Brain pericyte (primary cell): Measurements from ENCODE around the gene SLIT3.

Source experiments
- DNase-seq: peaks from one replicate; pipeline ENCODE4 v3.0.0-alpha.2; 2012; ENCODE audit warnings: low read depth, low spot score

Gene SLIT3

GRCh38 chr5:169299663-169300467 is 1.1 kb downstream of the SLIT3 start:
- no peak for DNase-seq

- no peak for DNase-seq
These were observed 1.7 kb downstream of the SLIT3 start for GRCh38 chr5:169299191-169299662.

GRCh38 chr5:169298193-169298592 is 2.7 kb downstream of the SLIT3 start:
- DNase-seq = no peak

- no peak for DNase-seq
These were observed 4.4 kb downstream of the SLIT3 start for GRCh38 chr5:169296419-169297143.

GRCh38 chr5:169295306-169295705 is 5.6 kb downstream of the SLIT3 start:
- DNase-seq = no peak

DNA sequence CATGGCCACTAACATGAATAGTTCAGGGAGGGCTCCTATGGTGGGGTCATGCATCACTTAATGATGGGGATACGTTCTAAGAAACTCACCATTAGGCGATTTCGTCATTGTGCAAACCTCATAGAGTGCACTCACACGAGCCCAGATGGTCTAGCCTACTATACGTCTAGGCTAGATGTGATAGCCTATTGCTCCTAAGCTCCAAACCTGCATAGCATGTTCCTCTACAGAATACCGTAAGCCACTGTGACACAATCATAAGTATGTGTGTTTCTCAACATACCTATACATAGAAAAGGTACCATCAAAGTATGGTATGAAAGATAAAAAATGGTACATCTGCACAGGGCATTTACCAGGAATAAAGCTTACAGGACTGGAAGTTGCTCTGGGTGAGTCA is 6.3 kb downstream of the SLIT3 start:
- no peak for DNase-seq

DNA sequence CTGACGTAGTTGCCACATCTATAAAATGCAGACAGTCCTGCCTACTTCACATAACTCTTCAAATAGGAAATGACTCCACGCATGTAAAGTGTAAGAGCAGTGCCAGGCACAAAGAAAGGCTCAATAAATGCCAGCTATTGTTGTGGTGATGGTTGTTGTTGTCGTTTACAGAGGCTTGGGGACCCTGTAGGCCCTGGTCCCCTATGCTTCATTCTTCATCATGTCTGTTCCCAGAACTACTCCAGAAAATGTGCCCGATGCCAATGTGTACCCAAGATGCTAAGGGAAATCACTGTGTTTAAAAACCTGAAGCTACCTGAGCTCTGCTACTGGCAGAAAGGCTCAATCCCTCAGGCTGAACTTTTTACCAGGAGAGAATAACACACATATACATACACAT is 9.1 kb downstream of the SLIT3 start:
- DNase-seq = no peak

DNA sequence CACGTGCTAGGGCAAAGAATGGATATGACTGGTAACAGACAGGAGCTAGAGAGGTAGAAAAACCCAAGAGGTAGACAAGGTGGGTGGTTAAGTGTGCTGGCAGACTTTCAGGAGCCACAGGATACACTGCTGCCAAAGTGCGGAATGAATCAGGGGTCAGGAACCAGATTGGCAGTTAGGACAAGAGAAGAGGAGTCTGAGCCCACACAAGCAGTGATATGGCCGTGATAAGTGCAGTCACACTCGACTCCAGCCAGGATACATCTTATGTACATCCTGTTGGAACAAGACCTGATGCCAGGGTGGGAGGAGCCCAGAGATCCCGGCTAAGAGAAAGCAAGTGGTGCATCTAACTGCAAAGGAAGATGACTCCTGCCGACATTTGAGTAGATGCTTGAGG is 10.0 kb downstream of the SLIT3 start:
- DNase-seq = no peak

- no peak for DNase-seq
These were observed 11.4 kb downstream of the SLIT3 start for GRCh38 chr5:169289520-169289919.

GRCh38 chr5:169288066-169288930 is 12.6 kb downstream of the SLIT3 start:
- no peak for DNase-seq

GRCh38 chr5:169287529-169287928 is 13.4 kb downstream of the SLIT3 start:
- no peak for DNase-seq

DNA sequence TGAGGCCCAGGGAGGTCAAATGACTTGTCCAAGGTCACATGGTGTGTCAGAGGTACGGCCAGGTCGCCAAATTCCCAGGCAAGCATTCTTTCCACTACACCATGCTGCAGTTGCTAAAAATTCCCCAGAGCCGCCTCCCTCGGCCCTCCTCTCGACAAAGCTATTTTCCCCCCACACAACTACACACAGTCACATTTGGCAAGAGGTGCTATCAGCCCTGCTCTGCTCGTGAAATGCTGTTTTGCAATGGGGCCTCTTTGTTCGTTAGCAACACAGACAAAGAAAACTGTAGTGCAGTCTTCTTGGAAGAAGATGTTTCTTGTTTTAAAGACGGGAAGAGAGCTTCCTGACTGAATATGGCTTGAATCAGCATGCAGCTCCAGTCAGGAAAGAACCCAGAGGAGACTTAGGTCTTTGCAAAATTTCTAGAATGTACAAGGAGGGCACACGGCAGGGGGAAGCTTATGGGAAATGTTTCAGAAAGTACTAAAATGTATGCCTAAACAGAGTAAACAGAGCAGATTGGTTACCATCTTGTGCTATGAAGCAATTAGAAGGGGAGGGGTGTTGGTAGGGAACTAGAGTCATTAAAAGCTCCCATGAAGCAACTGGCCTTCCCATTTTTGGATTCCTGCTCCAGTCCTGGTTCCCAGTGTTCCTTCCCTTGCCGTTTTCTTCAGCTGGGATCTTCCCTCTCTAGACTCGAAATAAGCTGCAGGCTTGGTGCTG is 14.2 kb downstream of the SLIT3 start:
- no peak for DNase-seq

DNA sequence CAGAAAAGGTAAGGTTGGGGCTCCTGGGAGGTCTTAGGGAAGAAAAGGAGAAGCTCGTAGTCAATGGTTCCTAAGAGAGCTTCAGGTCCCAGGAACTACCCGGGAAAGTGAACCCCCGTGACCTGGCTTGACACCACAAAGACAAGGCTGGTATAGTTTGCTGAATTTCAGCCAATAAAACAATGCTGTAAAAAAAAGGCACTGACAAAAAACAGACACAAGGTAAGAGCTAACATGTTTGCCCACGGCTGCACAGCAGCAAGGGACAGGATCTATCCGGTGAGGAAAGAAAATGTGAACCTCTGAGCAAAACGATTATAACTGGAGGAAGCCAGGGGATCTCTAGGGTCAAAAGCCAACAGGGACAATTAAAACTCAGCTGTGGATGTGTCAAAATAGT is 17.1 kb downstream of the SLIT3 start:
- DNase-seq = no peak

DNA sequence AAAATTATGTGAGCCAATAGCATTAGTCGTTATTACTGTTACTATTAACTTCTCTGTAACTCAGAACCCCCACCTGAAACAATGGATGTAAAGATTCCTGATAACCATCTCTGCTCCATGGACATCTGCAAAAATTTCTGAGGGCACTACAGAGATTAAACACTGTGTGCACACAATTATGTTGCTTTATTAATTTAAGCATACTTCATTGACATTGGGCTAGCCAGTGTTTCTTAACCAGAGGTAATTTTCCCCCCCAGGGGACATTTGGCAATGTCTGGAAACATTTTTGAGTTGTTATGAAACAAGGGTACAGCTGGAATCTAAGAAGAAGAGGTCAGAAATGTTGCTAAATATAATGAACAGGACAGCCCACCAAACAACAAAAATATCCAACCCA is 19.3 kb downstream of the SLIT3 start:
- no peak for DNase-seq

GRCh38 chr5:169280696-169281095 is 20.2 kb downstream of the SLIT3 start:
- DNase-seq = no peak

GRCh38 chr5:169280286-169280685 is 20.7 kb downstream of the SLIT3 start:
- no peak for DNase-seq

- no peak for DNase-seq
These were observed 21.8 kb downstream of the SLIT3 start for GRCh38 chr5:169279125-169279524.

DNA sequence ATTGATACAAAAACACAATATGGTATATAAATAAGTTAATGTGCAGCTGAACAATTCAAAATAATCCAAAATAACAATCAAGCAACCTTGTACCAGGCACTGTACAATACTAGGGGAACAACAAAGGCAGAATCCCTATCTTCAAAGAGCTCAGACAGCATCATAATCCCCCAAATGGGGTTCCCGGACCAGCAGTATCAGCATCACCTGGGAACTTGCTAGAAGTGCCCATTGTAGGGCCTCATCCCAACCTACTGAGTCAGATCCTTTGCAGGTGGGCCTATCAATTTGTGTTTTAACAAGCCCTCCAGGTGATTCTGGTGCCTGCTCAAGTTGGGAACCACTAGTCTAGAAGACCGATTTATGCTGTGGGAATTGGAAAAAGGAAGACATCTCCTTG is 27.1 kb downstream of the SLIT3 start:
- DNase-seq = no peak

DNA sequence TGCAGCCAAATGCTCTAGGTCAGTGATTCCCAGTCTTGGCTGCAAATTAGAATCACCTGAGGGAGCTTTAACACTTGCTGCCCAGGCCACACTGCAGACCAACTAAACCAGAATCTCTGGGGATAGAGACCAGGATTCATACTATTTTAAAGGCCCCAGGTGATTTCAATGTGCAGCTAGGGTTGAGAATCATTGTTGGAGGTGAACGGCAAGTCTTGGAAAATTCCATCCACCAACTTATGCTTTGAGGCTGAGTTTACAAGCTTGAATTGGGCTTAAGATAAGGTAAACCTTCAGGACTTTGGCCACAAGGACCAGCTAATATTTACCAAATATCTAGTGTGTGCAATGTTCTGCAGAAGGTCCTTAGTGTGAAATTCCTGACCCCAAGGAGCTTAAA is 27.5 kb downstream of the SLIT3 start:
- DNase-seq = no peak

GRCh38 chr5:169272731-169273427 is 28.1 kb downstream of the SLIT3 start:
- DNase-seq = no peak

GRCh38 chr5:169272111-169272510 is 28.8 kb downstream of the SLIT3 start:
- no peak for DNase-seq
